Measurements from ENCODE around the gene KCNJ3.
"Not testable (repeated sequence)": the region's sequence is repeated elsewhere in the genome, so short reads cannot be mapped to it uniquely, and the experiment has no call there.

Gene KCNJ3

GRCh38 chr2:154850532-154850931, 152.0 kb downstream of the KCNJ3 start:
- H3K9me3 ChIP-seq (ENCODE audit: control insufficient read depth, insufficient read depth, low read length), result no peaks in the 10 kb centered on the region
- no peaks in the 10 kb centered on the region for H3K4me1 ChIP-seq (ENCODE audit: control insufficient read depth, insufficient read depth, low read length)
- H3K9ac ChIP-seq (ENCODE audit: low read depth, low read length), result no peak overlapping the region
- H3K27me3 ChIP-seq (ENCODE audit: control insufficient read depth, insufficient read depth, low read length), result no peaks in the 10 kb centered on the region
- H3K36me3 ChIP-seq (ENCODE audit: control insufficient read depth, insufficient read depth, low read length), result no peaks in the 10 kb centered on the region
- H3K4me3 ChIP-seq (ENCODE audit: low read depth, low read length), result no peak overlapping the region

DNA sequence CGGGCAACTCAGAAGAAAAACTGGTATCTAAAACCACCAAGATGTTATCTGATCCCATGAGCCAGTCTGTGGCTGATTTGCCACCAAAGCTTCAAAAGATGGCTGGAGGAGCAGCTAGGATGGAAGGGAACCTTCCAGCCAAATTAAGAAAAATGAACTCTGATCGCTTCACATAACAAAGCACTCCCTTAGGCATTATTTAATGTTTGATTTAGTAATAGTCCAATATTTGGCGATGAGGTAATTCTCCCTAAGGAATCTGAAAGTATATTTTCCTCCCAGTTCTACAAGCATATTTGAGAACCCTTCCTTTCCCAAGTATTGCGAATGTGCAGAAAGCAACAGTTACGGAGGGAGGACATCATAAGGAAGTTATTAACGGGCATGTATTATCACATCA, 156.6 kb downstream of the KCNJ3 start:
- Histone ChIP-seq H3K36me3 (ENCODE audit: control insufficient read depth, insufficient read depth, low read length) (no peaks in the 10 kb centered on the region), H3K4me1 (ENCODE audit: control insufficient read depth, insufficient read depth, low read length) (no peaks in the 10 kb centered on the region), H3K9me3 (ENCODE audit: control insufficient read depth, insufficient read depth, low read length) (no peaks in the 10 kb centered on the region), H3K9ac (ENCODE audit: low read depth, low read length) (no peak overlapping the region), H3K27me3 (ENCODE audit: control insufficient read depth, insufficient read depth, low read length) (no peaks in the 10 kb centered on the region), H3K4me3 (ENCODE audit: low read depth, low read length) (no peak overlapping the region)

DNA sequence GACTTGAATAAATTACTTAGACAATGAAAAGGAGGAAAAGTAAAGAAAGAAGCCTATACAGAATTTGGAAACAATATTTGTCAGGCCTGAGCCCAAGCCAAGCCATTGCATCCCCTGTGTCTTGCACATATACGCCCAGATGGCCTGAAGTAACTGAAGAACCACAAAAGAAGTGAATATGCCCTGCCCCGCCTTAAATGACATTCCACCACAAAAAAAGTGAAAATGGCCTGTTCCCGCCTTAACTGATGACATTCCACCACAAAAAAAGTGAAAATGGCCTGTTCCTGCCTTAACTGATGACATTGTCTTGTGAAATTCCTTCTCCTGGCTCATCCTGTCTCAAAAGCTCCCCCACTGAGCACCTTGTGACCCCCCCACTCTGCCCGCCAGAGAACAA, 168.7 kb downstream of the KCNJ3 start:
- not testable (repeated sequence) for H3K27me3 ChIP-seq (ENCODE audit: control insufficient read depth, insufficient read depth, low read length); H3K36me3 ChIP-seq (ENCODE audit: control insufficient read depth, insufficient read depth, low read length); H3K9ac ChIP-seq (ENCODE audit: low read depth, low read length); H3K9me3 ChIP-seq (ENCODE audit: control insufficient read depth, insufficient read depth, low read length); H3K4me1 ChIP-seq (ENCODE audit: control insufficient read depth, insufficient read depth, low read length); H3K4me3 ChIP-seq (ENCODE audit: low read depth, low read length)

- Histone ChIP-seq H3K36me3 (ENCODE audit: control insufficient read depth, insufficient read depth, low read length) (no peaks in the 10 kb centered on the region), H3K27me3 (ENCODE audit: control insufficient read depth, insufficient read depth, low read length) (no peaks in the 10 kb centered on the region), H3K4me3 (ENCODE audit: low read depth, low read length) (no peak overlapping the region), H3K4me1 (ENCODE audit: control insufficient read depth, insufficient read depth, low read length) (no peaks in the 10 kb centered on the region), H3K9ac (ENCODE audit: low read depth, low read length) (no peak overlapping the region), H3K9me3 (ENCODE audit: control insufficient read depth, insufficient read depth, low read length) (no peaks in the 10 kb centered on the region)
Observed at GRCh38 chr2:154875999-154876398, 177.5 kb downstream of the KCNJ3 start.

- H3K27me3 ChIP-seq (ENCODE audit: control insufficient read depth, insufficient read depth, low read length), result no peaks in the 10 kb centered on the region
- H3K36me3 ChIP-seq (ENCODE audit: control insufficient read depth, insufficient read depth, low read length), result no peaks in the 10 kb centered on the region
- H3K4me3 ChIP-seq (ENCODE audit: low read depth, low read length), result no peak overlapping the region
- H3K9me3 ChIP-seq (ENCODE audit: control insufficient read depth, insufficient read depth, low read length), result no peaks in the 10 kb centered on the region
- no peak overlapping the region for H3K9ac ChIP-seq (ENCODE audit: low read depth, low read length)
- H3K4me1 ChIP-seq (ENCODE audit: control insufficient read depth, insufficient read depth, low read length), result no peaks in the 10 kb centered on the region
Observed at GRCh38 chr2:154882725-154883124, 184.2 kb downstream of the KCNJ3 start.

GRCh38 chr2:154886316-154886715, 187.8 kb downstream of the KCNJ3 start:
- no peaks in the 10 kb centered on the region for H3K36me3 ChIP-seq (ENCODE audit: control insufficient read depth, insufficient read depth, low read length)
- H3K4me3 ChIP-seq (ENCODE audit: low read depth, low read length), result no peak overlapping the region
- no peaks in the 10 kb centered on the region for H3K9me3 ChIP-seq (ENCODE audit: control insufficient read depth, insufficient read depth, low read length)
- H3K4me1 ChIP-seq (ENCODE audit: control insufficient read depth, insufficient read depth, low read length), result no peaks in the 10 kb centered on the region
- H3K9ac ChIP-seq (ENCODE audit: low read depth, low read length), result no peak overlapping the region
- no peaks in the 10 kb centered on the region for H3K27me3 ChIP-seq (ENCODE audit: control insufficient read depth, insufficient read depth, low read length)

- Histone ChIP-seq H3K36me3 (ENCODE audit: control insufficient read depth, insufficient read depth, low read length) (no peaks in the 10 kb centered on the region), H3K27me3 (ENCODE audit: control insufficient read depth, insufficient read depth, low read length) (no peaks in the 10 kb centered on the region), H3K9ac (ENCODE audit: low read depth, low read length) (no peak overlapping the region), H3K9me3 (ENCODE audit: control insufficient read depth, insufficient read depth, low read length) (no peaks in the 10 kb centered on the region), H3K4me3 (ENCODE audit: low read depth, low read length) (no peak overlapping the region), H3K4me1 (ENCODE audit: control insufficient read depth, insufficient read depth, low read length) (no peaks in the 10 kb centered on the region)
Observed at GRCh38 chr2:154898269-154898668, 199.8 kb downstream of the KCNJ3 start.

DNA sequence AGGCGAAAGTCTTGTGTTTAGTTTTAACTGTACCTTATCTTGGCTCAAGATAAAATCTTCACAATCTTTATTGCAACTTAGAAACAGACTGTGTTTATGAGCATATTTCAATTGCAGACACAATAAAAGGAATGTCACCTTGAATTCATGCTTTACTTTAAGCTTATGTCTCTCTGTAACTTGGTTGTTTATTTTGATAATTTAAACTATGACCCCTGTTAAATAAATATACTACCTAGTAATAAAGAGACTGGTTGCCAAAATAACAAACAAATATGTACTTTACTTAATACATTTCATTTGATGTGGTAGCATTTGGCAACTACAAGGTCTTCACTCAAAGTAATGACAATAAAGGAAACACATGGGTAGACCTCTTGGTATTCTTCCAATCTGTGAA, 202.6 kb downstream of the KCNJ3 start:
- Histone ChIP-seq H3K27me3 (ENCODE audit: control insufficient read depth, insufficient read depth, low read length) (no peaks in the 10 kb centered on the region), H3K36me3 (ENCODE audit: control insufficient read depth, insufficient read depth, low read length) (no peaks in the 10 kb centered on the region), H3K4me3 (ENCODE audit: low read depth, low read length) (no peak overlapping the region), H3K9me3 (ENCODE audit: control insufficient read depth, insufficient read depth, low read length) (no peaks in the 10 kb centered on the region), H3K9ac (ENCODE audit: low read depth, low read length) (no peak overlapping the region), H3K4me1 (ENCODE audit: control insufficient read depth, insufficient read depth, low read length) (no peaks in the 10 kb centered on the region)
